OCI-LY1 (cell line): Measurements from ENCODE around the gene NBL1.

Experiments
- CTCF ChIP-seq: fragments of 200-600 bp; sonication (generic), shearing (Covaris generic); IDR thresholded peaks from 2 replicates; pipeline ENCODE4 v1.5.1; 2017; ENCODE audit warnings: mild to moderate bottlenecking, antibody characterized with exemption, low read length, moderate library complexity, mixed read lengths
- EZH2 ChIP-seq: fragments of 200-600 bp; sonication (generic), shearing (Covaris generic); IDR thresholded peaks from 2 replicates; pipeline ENCODE4 v1.8.0; 2017; ENCODE audit warnings: borderline replicate concordance, mixed run types, mild to moderate bottlenecking, antibody characterized with exemption, low read length, moderate library complexity, mixed read lengths

GRCh38 chr1:19684677-19685076 is 40.6 kb downstream of the NBL1 start:
- no peak for TF ChIP-seq EZH2
- no peak for TF ChIP-seq CTCF
